Endothelial cell of umbilical vein (primary cell): ENCODE measurements around the gene ATP8A2. TPM values are rescaled to one million over a fixed set of nuclear protein-coding genes. Genes with fewer than 3 reads are reported as not detected.

ENCODE experiments used
- BruUV-seq: library from RNA; stranded (reverse); fragments of 400-500 nt; replicated peaks from 2 replicates; lab custom pipeline; 2021; lab: Mats Ljungman, UMichigan
- CTCF ChIA-PET: fragments of 300-600, 350-600 bp; sonication (Branson Sonifier 250); formaldehyde crosslinking; loops from one replicate; lab custom pipeline; 2021; ENCODE audit warnings: antibody characterized with exemption, inconsistent platforms; lab: Charles Lee
- POLR2A ChIA-PET: fragments of 300-600, 350-600 bp; sonication (Branson Sonifier 250); formaldehyde crosslinking; loops from one replicate; lab custom pipeline; 2021; ENCODE audit warnings: antibody characterized with exemption, inconsistent platforms; lab: Charles Lee
- DNase-seq: peaks from one replicate; pipeline ENCODE4 v3.0.0-alpha.2; 2011; ENCODE audit warnings: low read depth, low spot score
- FAIRE-seq: peaks from 2 replicates; lab custom pipeline; 2011; peaks lifted over from hg19 to GRCh38; lab: Jason Lieb, UNC
- H2AFZ ChIP-seq: 2 replicates; pipeline ENCODE4 v1.6.0; 2012; ENCODE audit warnings: low read depth, low read length, control low read depth, inconsistent platforms
- H3K27ac ChIP-seq: 2 replicates; pipeline ENCODE4 v1.5.1; 2011; ENCODE audit warnings: low read depth, mild to moderate bottlenecking, control low read depth, low read length, moderate library complexity; ENCODE audit not compliant: insufficient read depth
- H3K27me3 ChIP-seq, 2 experiments: 2 replicates each; pipeline versions ENCODE4 v1.6.0 to v1.6.1; 2011; ENCODE audit warnings: low read length in 2 of 2, mixed read lengths in 1 of 2; ENCODE audit not compliant: control insufficient read depth in 2 of 2, insufficient read depth in 2 of 2
- H3K36me3 ChIP-seq, 2 experiments: 2 replicates in 1 of 2; 3 replicates in 1 of 2; pipeline ENCODE4 v1.5.1; 2011; ENCODE audit warnings: low read length in 2 of 2, mild to moderate bottlenecking in 1 of 2, moderate library complexity in 1 of 2; ENCODE audit not compliant: control insufficient read depth in 2 of 2, insufficient read depth in 2 of 2; ENCODE audit errors: extremely low read depth in 1 of 2
- H3K4me1 ChIP-seq: 3 replicates; pipeline ENCODE4 v1.5.1; 2011; ENCODE audit warnings: mild to moderate bottlenecking, low read length; ENCODE audit not compliant: control insufficient read depth, insufficient read depth; ENCODE audit errors: extremely low read depth
- H3K4me2 ChIP-seq: 2 replicates; pipeline ENCODE4 v1.6.1; 2011; ENCODE audit warnings: low read length, control low read depth, mixed read lengths; ENCODE audit not compliant: insufficient read depth
- H3K4me3 ChIP-seq, 3 experiments: fragments of 200-600 bp in 1 of 3; sonication (generic), shearing (Covaris generic) in 1 of 3; replicated peaks in 1 of 3; 2 replicates each; pipeline ENCODE4 v1.5.1; 2011 to 2016; ENCODE audit warnings: control low read depth in 3 of 3, low read length in 3 of 3, mild to moderate bottlenecking in 2 of 3, inconsistent platforms in 1 of 3, low read depth in 1 of 3, moderate library complexity in 1 of 3; ENCODE audit not compliant: insufficient read depth in 1 of 3
- H3K79me2 ChIP-seq: 2 replicates; pipeline ENCODE4 v1.6.0; 2012; ENCODE audit warnings: low read length, inconsistent platforms; ENCODE audit not compliant: control insufficient read depth, insufficient read depth
- H3K9ac ChIP-seq: replicated peaks from 2 replicates; pipeline ENCODE3; 2011; ENCODE audit warnings: low read length, control low read depth; ENCODE audit not compliant: insufficient read depth; ENCODE audit errors: extremely low read depth
- H3K9me1 ChIP-seq: replicated peaks from 3 replicates; pipeline ENCODE4 v1.6.0; 2011; ENCODE audit warnings: mild to moderate bottlenecking, low read length; ENCODE audit not compliant: control insufficient read depth, insufficient read depth; ENCODE audit errors: extremely low read depth
- H3K9me3 ChIP-seq: replicated peaks from 2 replicates; pipeline ENCODE4 v1.5.1; 2012; ENCODE audit warnings: low read length, inconsistent platforms; ENCODE audit not compliant: control insufficient read depth, insufficient read depth
- H4K20me1 ChIP-seq: replicated peaks from 2 replicates; pipeline ENCODE3; 2011; ENCODE audit warnings: mild to moderate bottlenecking, low read length; ENCODE audit not compliant: control insufficient read depth, insufficient read depth; ENCODE audit errors: extremely low read depth
- EZH2 ChIP-seq: IDR thresholded peaks from 2 replicates; pipeline ENCODE4 v1.6.1; 2012; ENCODE audit warnings: borderline replicate concordance, low read depth, mild to moderate bottlenecking, moderate library complexity, low read length, inconsistent platforms; ENCODE audit not compliant: severe bottlenecking
- FOS ChIP-seq: IDR thresholded peaks from 2 replicates; pipeline ENCODE4 v1.6.1; 2011; ENCODE audit warnings: mild to moderate bottlenecking, low read length, moderate library complexity, borderline replicate concordance; ENCODE audit not compliant: insufficient read depth
- GATA2 ChIP-seq: IDR thresholded peaks from 2 replicates; pipeline ENCODE4 v1.7.0; 2011; ENCODE audit warnings: low read depth, mild to moderate bottlenecking, moderate library complexity, mixed read lengths, low read length; ENCODE audit not compliant: insufficient read length, insufficient read depth
- JUN ChIP-seq: IDR thresholded peaks from 2 replicates; pipeline ENCODE4 v1.6.1; 2011; ENCODE audit warnings: borderline replicate concordance, low read depth; ENCODE audit not compliant: insufficient read length, insufficient read depth
- MYC ChIP-seq: IDR thresholded peaks from one replicate; pipeline ENCODE4 v1.6.1; 2011; ENCODE audit warnings: mild to moderate bottlenecking, low read depth, low read length
- POLR2A ChIP-seq: IDR thresholded peaks from 2 replicates; pipeline ENCODE4 v1.6.1; 2012; ENCODE audit warnings: low read depth, mild to moderate bottlenecking, control low read depth, low read length
- POLR2AphosphoS5 ChIP-seq: IDR thresholded peaks from 2 replicates; pipeline ENCODE4 v1.6.1; 2012; ENCODE audit warnings: low read depth, mild to moderate bottlenecking, control low read depth, low read length, moderate library complexity; ENCODE audit not compliant: insufficient read depth
- dilution Hi-C: fragments of 300-500 bp; cut with MboI; formaldehyde crosslinking; loops from one replicate; pipeline ENCODE4 v1.15.0; 2019; ENCODE audit warnings: low sequenced_read_pairs; ENCODE audit not compliant: extremely low pct_ligation_motif_present
- intact Hi-C: fragments of 100-400 bp; cut with micrococcal nuclease; formaldehyde crosslinking; loops from one replicate; pipeline ENCODE4 v1.10.0; 2022
- polyA plus RNA-seq, 4 experiments: library from polyadenylated mRNA; depleted of rRNA in 3 of 4; stranded (reverse) in 3 of 4; unstranded in 1 of 4; fragments of >200 nt; gene quantifications; 2 replicates each; pipeline versions ENCODE4 v1.2.1 to v1.2.3, GENCODE V29; 2011 to 2012; ENCODE audit warnings: missing spikeins in 1 of 4
- total RNA-seq: library from RNA; stranded (reverse); gene quantifications from 2 replicates; pipeline ENCODE4 v1.2.3, GENCODE V29; 2021
- TF ChIP-seq, protein P1 (sequence below), 2 donors: IDR thresholded peaks; 1 replicate in 1 of 2; 2 replicates in 1 of 2; pipeline ENCODE4 v1.5.1; 2011; ENCODE audit warnings: low read length in 2 of 2, mild to moderate bottlenecking in 2 of 2, moderate library complexity in 2 of 2, control low read depth in 1 of 2, inconsistent platforms in 1 of 2, low read depth in 1 of 2; ENCODE audit not compliant: insufficient read depth in 1 of 2; ENCODE audit errors: extremely low read depth in 1 of 2
- TF ChIP-seq, protein P2 (sequence below): IDR thresholded peaks from 2 replicates; pipeline ENCODE4 v1.6.1; 2011; ENCODE audit not compliant: insufficient read depth, insufficient read length

ATP8A2 gene
- total and polyA plus RNA-seq, 2 donors (not counting 3 experiments of a cell fraction or from before 2014, with no cell fraction given) = 0.11 to 0.49 TPM

GRCh38 chr13:25659091-25659795 lies 287.5 kb downstream of the ATP8A2 start:
- Histone ChIP-seq H3K79me2 (no peaks in the 10 kb centered on the region), H3K27me3 (no peaks in the 10 kb centered on the region), H4K20me1 (no peaks in the 10 kb centered on the region), H3K9ac (no peak overlapping the region), H2AFZ (no peak overlapping the region), H3K27ac (no peak overlapping the region), H3K4me3 (no peak overlapping the region), H3K9me3 (no peaks in the 10 kb centered on the region), H3K9me1 (no peaks in the 10 kb centered on the region), H3K4me2 (no peak overlapping the region), H3K36me3 (no peaks in the 10 kb centered on the region), H3K4me1 (no peaks in the 10 kb centered on the region)
- DNase-seq = no peak
- CTCF ChIA-PET = no interaction called here
- FAIRE-seq = no peak
- no TSS peak for BruUV-seq
- POLR2A ChIA-PET = no interaction called here
- intact Hi-C loops = no loop called here
- dilution Hi-C loops = no loop called here
- TF ChIP-seq GATA2 (no peak), JUN (no peak), MYC (no peak), POLR2AphosphoS5 (no peak), POLR2A (no peak), FOS (no peak), EZH2 (no peak)
- TF ChIP-seq, protein P1, sequence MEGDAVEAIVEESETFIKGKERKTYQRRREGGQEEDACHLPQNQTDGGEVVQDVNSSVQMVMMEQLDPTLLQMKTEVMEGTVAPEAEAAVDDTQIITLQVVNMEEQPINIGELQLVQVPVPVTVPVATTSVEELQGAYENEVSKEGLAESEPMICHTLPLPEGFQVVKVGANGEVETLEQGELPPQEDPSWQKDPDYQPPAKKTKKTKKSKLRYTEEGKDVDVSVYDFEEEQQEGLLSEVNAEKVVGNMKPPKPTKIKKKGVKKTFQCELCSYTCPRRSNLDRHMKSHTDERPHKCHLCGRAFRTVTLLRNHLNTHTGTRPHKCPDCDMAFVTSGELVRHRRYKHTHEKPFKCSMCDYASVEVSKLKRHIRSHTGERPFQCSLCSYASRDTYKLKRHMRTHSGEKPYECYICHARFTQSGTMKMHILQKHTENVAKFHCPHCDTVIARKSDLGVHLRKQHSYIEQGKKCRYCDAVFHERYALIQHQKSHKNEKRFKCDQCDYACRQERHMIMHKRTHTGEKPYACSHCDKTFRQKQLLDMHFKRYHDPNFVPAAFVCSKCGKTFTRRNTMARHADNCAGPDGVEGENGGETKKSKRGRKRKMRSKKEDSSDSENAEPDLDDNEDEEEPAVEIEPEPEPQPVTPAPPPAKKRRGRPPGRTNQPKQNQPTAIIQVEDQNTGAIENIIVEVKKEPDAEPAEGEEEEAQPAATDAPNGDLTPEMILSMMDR (IDR thresholded peaks at IDR 0.05; ENCODE audit: extremely low read depth in 1 of 2, insufficient read depth in 1 of 2, low read depth in 1 of 2, low read length in 2 of 2) = no peak
- TF ChIP-seq, protein P2, sequence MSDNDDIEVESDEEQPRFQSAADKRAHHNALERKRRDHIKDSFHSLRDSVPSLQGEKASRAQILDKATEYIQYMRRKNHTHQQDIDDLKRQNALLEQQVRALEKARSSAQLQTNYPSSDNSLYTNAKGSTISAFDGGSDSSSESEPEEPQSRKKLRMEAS = no peak
